Neural cell (in vitro differentiated cells): ENCODE data around the gene YWHAQ. TPM values are rescaled to one million over a fixed set of nuclear protein-coding genes. Genes with fewer than 3 reads are reported as not detected.

ENCODE experiments used
- H2AFZ ChIP-seq: fragments of 200-600, 300-800 bp; sonication (generic), shearing (Covaris generic); 2 replicates; pipeline ENCODE4 v1.6.0; 2014; ENCODE audit warnings: low read depth, mild to moderate bottlenecking, antibody characterized with exemption, low read length, moderate library complexity
- H3F3A ChIP-seq: fragments of 200-600 bp; shearing (Covaris generic); 2 replicates; pipeline ENCODE4 v1.6.1; 2016; ENCODE audit warnings: mild to moderate bottlenecking, moderate library complexity, mixed read lengths, antibody characterized with exemption, low read length; ENCODE audit not compliant: insufficient read depth, poor library complexity, severe bottlenecking
- H3K27ac ChIP-seq: fragments of 200-600, 300-800 bp; sonication (generic), shearing (Covaris generic); 2 replicates; pipeline ENCODE4 v1.5.1; 2014; ENCODE audit warnings: mild to moderate bottlenecking, low read length, moderate library complexity
- H3K27me3 ChIP-seq: fragments of 300-800, 200-600 bp; sonication (generic), shearing (Covaris generic); 2 replicates; pipeline ENCODE4 v1.6.0; 2014; ENCODE audit warnings: mild to moderate bottlenecking, low read depth, low read length, moderate library complexity; ENCODE audit not compliant: insufficient read depth
- H3K36me3 ChIP-seq: fragments of 300-800, 200-600 bp; sonication (generic), shearing (Covaris generic); 2 replicates; pipeline ENCODE4 v1.5.1; 2014; ENCODE audit warnings: mild to moderate bottlenecking, antibody characterized with exemption, low read length, moderate library complexity; ENCODE audit not compliant: insufficient read depth
- H3K4me2 ChIP-seq: fragments of 300-800, 200-600 bp; sonication (generic), shearing (Covaris generic); 2 replicates; pipeline ENCODE4 v1.6.0; 2014; ENCODE audit warnings: mild to moderate bottlenecking, low read length
- H3K4me3 ChIP-seq: fragments of 300-800, 200-600 bp; sonication (generic), shearing (Covaris generic); 2 replicates; pipeline ENCODE4 v1.5.1; 2014; ENCODE audit warnings: mild to moderate bottlenecking, low read length, moderate library complexity
- H3K79me2 ChIP-seq: fragments of 200-600 bp; shearing (Covaris generic); replicated peaks from 2 replicates; pipeline ENCODE4 v1.6.0; 2014; ENCODE audit warnings: mild to moderate bottlenecking, low read length, moderate library complexity; ENCODE audit not compliant: insufficient read depth
- H3K9ac ChIP-seq: fragments of 300-800, 200-600 bp; sonication (generic), shearing (Covaris generic); 2 replicates; pipeline ENCODE4 v1.6.1; 2016; ENCODE audit warnings: mild to moderate bottlenecking, low read length, mixed read lengths
- H3K9me2 ChIP-seq: fragments of 200-600 bp; shearing (Covaris generic); 2 replicates; pipeline ENCODE4 v1.6.1; 2016; ENCODE audit warnings: mild to moderate bottlenecking, low read length, mixed read lengths; ENCODE audit not compliant: insufficient read depth
- H3K9me3 ChIP-seq: fragments of 200-600, 300-800 bp; sonication (generic), shearing (Covaris generic); 2 replicates; pipeline ENCODE4 v1.6.1; 2016; ENCODE audit warnings: mild to moderate bottlenecking, mixed run types, low read length, moderate library complexity, mixed read lengths
- H4K20me1 ChIP-seq: fragments of 200-600 bp; shearing (Covaris generic); 2 replicates; pipeline ENCODE4 v1.6.1; 2016; ENCODE audit warnings: mild to moderate bottlenecking, mixed run types; ENCODE audit not compliant: insufficient read depth
- EP300 ChIP-seq: fragments of 450-650 bp; conservative IDR thresholded peaks from 2 replicates; pipeline ENCODE4 v1.6.1; 2014; ENCODE audit warnings: antibody characterized with exemption, mild to moderate bottlenecking, moderate library complexity; ENCODE audit not compliant: poor library complexity, severe bottlenecking
- EZH2 ChIP-seq: fragments of 200-600, 300-800 bp; shearing (Covaris generic), sonication (generic); IDR thresholded peaks from 2 replicates; pipeline ENCODE4 v1.6.1; 2014; ENCODE audit warnings: antibody characterized with exemption, low read length, borderline replicate concordance, mild to moderate bottlenecking; ENCODE audit not compliant: insufficient read depth, poor library complexity, severe bottlenecking
- MXI1 ChIP-seq: fragments of 450-650 bp; conservative IDR thresholded peaks from 2 replicates; pipeline ENCODE4 v1.6.1; 2014; ENCODE audit warnings: antibody characterized with exemption, mild to moderate bottlenecking; ENCODE audit not compliant: poor library complexity, severe bottlenecking
- POLR2AphosphoS5 ChIP-seq: IDR thresholded peaks from 2 replicates; pipeline ENCODE4 v1.6.1; 2012
- RAD21 ChIP-seq: fragments of 450-650 bp; conservative IDR thresholded peaks from 2 replicates; pipeline ENCODE4 v1.6.1; 2014; ENCODE audit warnings: antibody characterized with exemption, mild to moderate bottlenecking, moderate library complexity
- REST ChIP-seq: IDR thresholded peaks from 2 replicates; pipeline ENCODE4 v1.6.1; 2012; ENCODE audit warnings: borderline replicate concordance
- SMC3 ChIP-seq: fragments of 450-650 bp; conservative IDR thresholded peaks from 2 replicates; pipeline ENCODE4 v1.6.1; 2014; ENCODE audit warnings: antibody characterized with exemption, mild to moderate bottlenecking, moderate library complexity; ENCODE audit not compliant: poor library complexity
- TAF1 ChIP-seq: IDR thresholded peaks from 2 replicates; pipeline ENCODE4 v1.6.1; 2012; ENCODE audit warnings: low read depth
- polyA plus RNA-seq: library from polyadenylated mRNA; depleted of rRNA; stranded (reverse); fragments of >200 nt; gene quantifications from 2 replicates; pipeline ENCODE4 v1.2.3, GENCODE V29; 2014
- TF ChIP-seq, protein P1 (sequence below): fragments of 450-650 bp; IDR thresholded peaks from 2 replicates; pipeline ENCODE4 v1.5.1; 2014; ENCODE audit warnings: antibody characterized with exemption, mild to moderate bottlenecking, moderate library complexity; ENCODE audit not compliant: poor library complexity, severe bottlenecking

Gene YWHAQ
- polyA plus RNA-seq, 1 donor from 2014 or later, result 1,446 TPM

GRCh38 chr2:9570182-9571060, 60.4 kb downstream of the YWHAQ start:
- H3K4me3 ChIP-seq, result no peak overlapping the region
- no peaks in the 10 kb centered on the region for H3K79me2 ChIP-seq
- no peaks in the 10 kb centered on the region for H3K27me3 ChIP-seq
- no peak overlapping the region for H3K9ac ChIP-seq
- H2AFZ ChIP-seq, result no peak overlapping the region
- H3K4me2 ChIP-seq, result no peak overlapping the region
- TF ChIP-seq EZH2 (no peak), REST (no peak), TAF1 (no peak), POLR2AphosphoS5 (no peak), MXI1 (no peak), RAD21 (no peak), SMC3 (no peak), EP300 (no peak)
- TF ChIP-seq, protein P1, sequence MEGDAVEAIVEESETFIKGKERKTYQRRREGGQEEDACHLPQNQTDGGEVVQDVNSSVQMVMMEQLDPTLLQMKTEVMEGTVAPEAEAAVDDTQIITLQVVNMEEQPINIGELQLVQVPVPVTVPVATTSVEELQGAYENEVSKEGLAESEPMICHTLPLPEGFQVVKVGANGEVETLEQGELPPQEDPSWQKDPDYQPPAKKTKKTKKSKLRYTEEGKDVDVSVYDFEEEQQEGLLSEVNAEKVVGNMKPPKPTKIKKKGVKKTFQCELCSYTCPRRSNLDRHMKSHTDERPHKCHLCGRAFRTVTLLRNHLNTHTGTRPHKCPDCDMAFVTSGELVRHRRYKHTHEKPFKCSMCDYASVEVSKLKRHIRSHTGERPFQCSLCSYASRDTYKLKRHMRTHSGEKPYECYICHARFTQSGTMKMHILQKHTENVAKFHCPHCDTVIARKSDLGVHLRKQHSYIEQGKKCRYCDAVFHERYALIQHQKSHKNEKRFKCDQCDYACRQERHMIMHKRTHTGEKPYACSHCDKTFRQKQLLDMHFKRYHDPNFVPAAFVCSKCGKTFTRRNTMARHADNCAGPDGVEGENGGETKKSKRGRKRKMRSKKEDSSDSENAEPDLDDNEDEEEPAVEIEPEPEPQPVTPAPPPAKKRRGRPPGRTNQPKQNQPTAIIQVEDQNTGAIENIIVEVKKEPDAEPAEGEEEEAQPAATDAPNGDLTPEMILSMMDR, result no peak
- H3K9me3 ChIP-seq, result no peaks in the 10 kb centered on the region
- H4K20me1 ChIP-seq, result no peaks in the 10 kb centered on the region
- no peaks in the 10 kb centered on the region for H3F3A ChIP-seq
- no peak overlapping the region for H3K27ac ChIP-seq
- no peaks in the 10 kb centered on the region for H3K9me2 ChIP-seq
- H3K36me3 ChIP-seq, result no peaks in the 10 kb centered on the region

- no peaks in the 10 kb centered on the region for H4K20me1 ChIP-seq
- no peaks in the 10 kb centered on the region for H3K79me2 ChIP-seq
- TF ChIP-seq, protein P1, result no peak
- TF ChIP-seq EZH2 (no peak), RAD21 (no peak), TAF1 (no peak), SMC3 (no peak), POLR2AphosphoS5 (no peak), MXI1 (no peak), EP300 (no peak), REST (no peak)
- H3F3A ChIP-seq, result no peaks in the 10 kb centered on the region
- no peak overlapping the region for H3K9ac ChIP-seq
- H3K27ac ChIP-seq, result no peak overlapping the region
- no peaks in the 10 kb centered on the region for H3K36me3 ChIP-seq
- H3K9me2 ChIP-seq, result no peaks in the 10 kb centered on the region
- H3K27me3 ChIP-seq, result no peaks in the 10 kb centered on the region
- no peak overlapping the region for H2AFZ ChIP-seq
- no peak overlapping the region for H3K4me3 ChIP-seq
- H3K9me3 ChIP-seq, result no peaks in the 10 kb centered on the region
- no peak overlapping the region for H3K4me2 ChIP-seq
Observed at GRCh38 chr2:9565436-9566153, 65.2 kb downstream of the YWHAQ start.
